Tracheal epithelial cell (primary cell): ENCODE measurements around the gene COMMD1. TPM values are rescaled to one million over a fixed set of nuclear protein-coding genes. Genes with fewer than 3 reads are reported as not detected.

ENCODE experiments used
- total RNA-seq: library from RNA; depleted of rRNA; stranded (reverse); fragments of >200 nt; gene quantifications from 2 replicates; pipeline ENCODE4 v1.2.1, GENCODE V29; 2014

The COMMD1 gene
- total RNA-seq, result 33.3 and 33.7 TPM in 2 replicates

GRCh38 chr2:61905372-61906185, at the start of gene COMMD1:
TSS of gene COMMD1 (plus strand) at chr2:61905674. CDS start at chr2:61905679, 5 bp downstream.

DNA sequence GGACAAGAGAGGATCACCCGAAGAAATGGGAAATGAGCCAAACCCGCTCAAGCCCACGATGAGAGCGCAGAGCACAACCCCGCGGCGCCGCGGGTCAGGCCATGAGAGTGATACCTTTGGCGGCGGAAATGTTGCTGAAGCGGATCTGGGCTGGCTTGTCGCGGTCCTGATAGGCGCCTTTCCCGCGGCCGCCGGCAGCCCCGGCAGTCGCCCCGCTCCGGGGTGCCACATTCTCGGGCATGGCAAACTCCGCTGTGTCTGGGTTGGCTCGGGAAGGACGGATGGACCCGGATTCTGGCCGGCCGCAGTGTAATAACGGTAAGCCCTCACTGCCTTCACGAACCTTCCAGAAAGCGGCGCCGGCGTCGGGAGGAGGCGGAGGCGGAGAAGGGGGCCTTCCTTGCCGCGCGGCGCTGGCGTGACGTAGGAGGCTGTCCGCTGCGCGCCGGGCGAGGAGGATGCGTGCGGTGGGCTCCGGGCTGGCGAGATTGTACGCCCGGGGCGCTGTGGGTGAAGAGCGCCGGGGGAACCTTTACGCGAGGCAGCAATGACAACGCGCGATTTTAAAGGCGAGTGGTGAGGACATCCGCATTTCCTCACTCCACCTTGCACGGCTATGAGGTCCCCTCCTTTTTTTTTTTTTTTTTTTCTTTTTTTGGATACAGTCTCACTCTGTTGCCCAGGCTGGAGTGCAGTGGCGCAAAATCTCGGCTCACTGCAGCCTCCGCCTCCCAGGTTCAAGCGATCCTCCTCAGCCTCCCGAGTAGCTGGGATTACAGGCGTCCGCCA, 17.0 kb upstream of the COMMD1 start, which contains the start of gene CCT4:
TSS of gene CCT4 (minus strand) at position 390 of the 789 bp plus-strand sequence. CDS start at position 241, 149 bp downstream.

Other genes with a start within 250 kb of the COMMD1 start
- gene FAM161A, start 51.6 kb upstream of the COMMD1 start, total RNA-seq, result 0.72 and 1.7 TPM in 2 replicates
- gene CCT4, start 17.0 kb upstream of the COMMD1 start, total RNA-seq, result 224 and 227 TPM in 2 replicates